RCC 7860 (cell line): ENCODE data around the gene AGMO.
A peak's percentile ranks its signal among the peaks of the same experiment; 100 is the strongest.
"Not testable (repeated sequence)": the region's sequence is repeated elsewhere in the genome, so short reads cannot be mapped to it uniquely, and the experiment has no call there.

Experiments used
- DNase-seq: peaks from one replicate; pipeline ENCODE4 v3.0.0-alpha.2; 2015; ENCODE audit warnings: low spot score
- FAIRE-seq: peaks from 2 replicates; lab custom pipeline; 2012; peaks lifted over from hg19 to GRCh38; lab: Jason Lieb, UNC

The AGMO gene

DNA sequence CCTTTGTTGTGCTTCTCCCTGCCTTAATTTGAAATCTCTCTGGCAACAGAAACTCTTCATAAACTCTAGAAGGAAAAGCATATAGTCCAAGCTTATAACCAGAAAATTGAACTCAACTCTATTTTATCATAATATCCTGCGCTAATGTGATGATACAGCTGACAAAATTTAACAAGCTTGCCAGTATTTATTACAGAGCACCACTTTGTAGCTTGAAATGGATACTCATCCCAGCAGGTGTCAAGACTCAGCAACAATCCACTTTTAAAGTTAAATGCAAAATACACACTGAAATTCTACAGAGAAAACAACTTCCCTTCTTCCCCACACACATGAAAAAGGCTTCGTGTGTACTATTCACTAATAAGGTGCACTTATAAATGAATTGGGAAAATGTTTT, 228.9 kb downstream of the AGMO start:
- DNase-seq (no peak), FAIRE-seq (no peak)

DNA sequence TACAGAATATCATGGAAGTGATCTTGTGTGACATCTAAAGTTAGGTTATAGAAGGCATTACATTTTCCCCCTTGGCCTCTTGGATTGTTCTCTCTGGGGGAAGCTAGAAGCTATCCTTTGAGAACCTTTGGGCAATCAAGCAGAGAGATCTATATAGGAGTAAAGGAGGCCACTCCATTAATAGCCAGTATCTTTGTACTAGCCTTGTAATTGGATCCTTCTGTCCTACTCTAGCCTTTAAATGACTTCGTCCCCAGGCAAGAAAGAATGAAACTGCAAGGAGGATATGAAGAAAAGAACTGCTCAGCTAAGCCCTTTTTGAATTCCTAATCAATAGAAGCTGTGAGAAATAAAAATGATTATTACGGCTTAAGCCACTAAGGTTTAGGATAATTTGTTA, 230.9 kb downstream of the AGMO start:
- no peak for FAIRE-seq

DNA sequence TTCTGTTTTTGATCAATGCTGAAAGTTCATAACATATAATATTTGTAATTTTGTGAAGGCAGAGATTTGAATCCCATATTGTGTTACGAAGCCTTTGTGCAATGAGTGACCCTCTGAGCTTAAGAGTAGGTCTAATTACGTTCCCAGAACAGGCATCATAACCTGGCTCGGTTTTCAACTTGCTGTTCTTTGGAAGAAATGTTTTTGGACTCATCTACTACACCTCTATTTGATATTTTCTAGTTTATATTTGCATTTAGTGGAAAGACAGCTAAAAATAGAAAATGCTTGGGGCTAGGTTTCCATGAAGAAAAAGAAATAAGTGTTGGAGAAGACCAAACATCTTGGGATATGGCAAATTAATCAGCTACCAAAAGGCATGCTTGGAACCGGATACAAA, 234.8 kb downstream of the AGMO start:
- no peak for DNase-seq
- FAIRE-seq = no peak

More for the DNA sequence above, 230.9 kb downstream of the AGMO start:
- no peak for DNase-seq

DNA sequence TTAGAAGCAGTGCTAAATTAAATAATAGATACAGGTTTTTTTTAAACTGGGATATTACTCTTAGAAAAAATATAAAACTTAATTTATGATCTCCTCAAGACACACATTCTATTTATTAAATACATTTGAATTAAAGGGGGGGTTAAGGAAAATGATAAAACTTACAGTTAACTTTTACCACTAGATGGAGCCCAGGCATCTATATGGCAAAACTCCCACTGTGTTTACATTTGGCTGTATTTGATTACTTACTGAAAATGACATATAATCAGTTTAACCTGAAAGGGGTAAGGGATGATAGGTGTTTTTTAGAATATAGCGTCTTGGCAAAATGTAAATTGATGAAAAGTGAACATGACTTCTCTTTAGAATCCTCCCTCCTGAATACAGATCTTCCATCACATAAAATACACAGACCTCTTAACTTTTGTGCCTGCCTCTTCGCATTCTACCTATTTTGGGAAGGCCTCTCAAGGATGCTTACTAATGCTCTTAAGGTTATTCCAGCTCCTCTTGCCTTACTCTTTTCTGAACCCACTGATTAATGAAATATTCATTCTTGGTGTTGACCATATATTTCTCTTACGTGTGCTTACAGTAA, 235.7 kb downstream of the AGMO start:
- FAIRE-seq = peak; percentile 75
- peak; percentile 25 for DNase-seq

DNA sequence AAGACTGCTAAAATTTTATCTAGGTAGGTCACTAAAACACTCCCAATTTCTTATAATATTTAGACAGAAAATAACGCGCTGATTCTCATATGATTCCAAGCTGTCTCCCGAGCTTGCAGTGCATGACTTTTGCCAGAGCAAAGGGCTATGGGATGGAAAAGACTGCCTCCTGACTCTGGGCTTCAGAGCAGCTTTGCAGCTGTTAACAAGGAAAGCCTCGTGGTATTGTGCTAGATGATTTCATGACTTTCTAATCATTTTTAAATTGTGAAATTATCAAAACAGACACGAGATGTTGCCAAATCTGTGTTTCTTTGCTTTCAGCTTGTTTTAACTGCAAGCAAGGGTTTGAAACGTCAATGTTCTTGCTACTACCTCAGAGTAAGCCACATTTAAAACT, 238.3 kb downstream of the AGMO start:
- no peak for DNase-seq
- FAIRE-seq = no peak

DNA sequence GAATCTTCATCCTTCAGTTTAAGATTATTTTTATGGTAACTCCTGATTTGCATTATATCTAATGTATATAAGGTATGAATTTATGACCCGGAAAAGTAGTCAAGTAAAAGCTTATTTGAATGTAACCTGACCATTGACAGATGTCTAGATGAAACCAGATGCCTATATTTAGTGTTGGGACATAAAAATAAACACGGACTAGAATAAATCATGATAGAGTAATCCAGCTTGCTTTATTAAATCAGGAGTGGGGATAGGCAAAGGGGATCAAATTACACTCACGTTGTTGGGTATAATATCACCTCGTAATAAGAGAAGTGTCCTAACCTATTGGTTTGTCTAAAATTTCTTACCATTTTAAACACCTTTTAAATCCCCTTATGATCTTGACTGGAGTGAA, 244.6 kb downstream of the AGMO start:
- FAIRE-seq = no peak
- no peak for DNase-seq

DNA sequence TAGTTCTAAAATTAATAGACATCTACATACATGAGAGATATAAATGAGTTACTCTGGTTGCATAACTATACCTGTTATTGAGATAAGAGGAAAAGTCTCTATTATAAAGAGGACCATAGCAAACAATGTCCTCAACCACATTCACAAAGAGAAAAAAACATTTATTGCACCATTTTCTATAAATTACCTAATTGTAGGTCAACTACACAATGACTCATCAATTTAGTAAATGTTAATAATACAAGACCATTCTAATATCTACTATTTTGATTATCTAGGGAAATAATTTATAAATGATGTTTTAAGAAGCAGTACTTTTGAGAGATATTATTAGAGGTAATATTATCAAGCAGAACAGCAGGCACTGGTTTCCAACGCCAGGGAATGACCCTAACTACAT, 246.1 kb downstream of the AGMO start:
- FAIRE-seq (no peak), DNase-seq (no peak)

DNA sequence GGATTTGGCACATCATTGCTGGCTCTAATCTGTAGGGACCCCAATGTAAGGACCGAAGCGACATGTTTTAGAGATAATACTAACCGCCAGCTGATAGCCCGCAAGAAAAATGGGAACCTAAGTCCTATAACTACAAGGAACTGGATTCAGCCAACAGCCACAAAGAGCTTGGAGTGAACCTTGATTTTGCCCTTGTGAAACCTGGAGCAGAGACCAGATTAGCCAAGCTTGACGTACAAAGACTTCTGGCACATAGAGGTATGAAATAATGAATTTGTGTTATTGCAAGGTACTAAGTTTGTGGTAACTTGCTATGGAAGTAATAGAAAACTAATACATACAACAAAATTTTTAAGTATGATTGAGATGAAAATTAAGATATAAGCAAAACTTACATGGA, 246.9 kb downstream of the AGMO start:
- DNase-seq (no peak), FAIRE-seq (no peak)

DNA sequence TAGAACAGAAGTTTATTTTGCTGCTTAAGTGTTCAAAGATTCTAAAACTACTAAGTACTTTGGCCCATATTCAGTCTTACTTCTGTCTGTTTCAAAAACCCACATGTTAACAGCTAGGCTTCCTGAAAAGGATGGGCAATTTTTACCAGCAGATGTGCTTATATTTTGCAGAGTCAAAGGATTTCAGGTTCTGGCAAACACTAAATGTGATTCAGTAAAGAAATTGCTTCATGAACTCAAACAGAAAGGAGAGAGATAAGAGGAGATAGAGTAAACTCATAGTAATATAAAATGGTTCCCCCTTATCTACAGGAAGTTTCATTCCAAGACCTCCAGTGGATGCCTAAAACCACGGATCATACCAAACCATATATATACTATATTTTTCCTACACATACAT, 248.5 kb downstream of the AGMO start:
- FAIRE-seq = no peak

DNA sequence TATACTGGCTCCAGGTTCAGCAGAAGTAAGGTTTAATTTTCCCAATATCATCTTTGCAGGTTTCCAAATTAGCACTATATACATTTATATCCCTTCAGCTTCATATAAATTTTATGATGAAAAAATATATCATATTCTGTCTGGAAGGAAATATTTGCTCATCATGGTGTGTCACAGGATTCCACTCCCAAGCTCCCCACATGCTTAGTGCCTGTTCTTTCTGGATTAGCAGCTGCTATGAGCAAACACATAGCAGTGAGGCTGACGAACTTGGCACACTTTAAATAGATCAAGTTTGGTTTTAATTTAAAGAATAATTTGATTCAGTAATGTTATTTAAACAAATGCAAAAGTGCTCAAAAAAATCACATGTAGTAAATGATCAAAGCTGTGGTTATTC, 251.9 kb downstream of the AGMO start:
- DNase-seq (no peak), FAIRE-seq (no peak)

More for the DNA sequence above, 248.5 kb downstream of the AGMO start:
- no peak for DNase-seq

DNA sequence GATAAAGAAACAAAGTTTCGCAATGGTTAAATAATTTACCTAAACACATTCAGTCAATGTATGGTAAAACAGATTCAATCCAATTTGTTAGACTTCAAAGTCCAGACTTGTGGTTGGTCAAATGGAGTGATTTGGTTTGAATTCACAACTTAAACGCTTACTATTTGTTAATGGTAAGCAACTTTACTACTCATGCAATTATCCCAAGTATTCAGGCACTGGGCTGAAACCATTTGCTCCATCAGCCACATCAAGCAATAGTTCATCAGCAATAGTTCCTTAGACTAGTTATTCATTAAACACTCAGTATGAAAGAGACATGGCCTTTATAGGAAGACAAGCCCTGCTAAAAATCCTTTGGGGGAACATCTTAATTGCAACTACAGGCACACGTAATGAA, 253.0 kb downstream of the AGMO start:
- DNase-seq (no peak), FAIRE-seq (no peak)

DNA sequence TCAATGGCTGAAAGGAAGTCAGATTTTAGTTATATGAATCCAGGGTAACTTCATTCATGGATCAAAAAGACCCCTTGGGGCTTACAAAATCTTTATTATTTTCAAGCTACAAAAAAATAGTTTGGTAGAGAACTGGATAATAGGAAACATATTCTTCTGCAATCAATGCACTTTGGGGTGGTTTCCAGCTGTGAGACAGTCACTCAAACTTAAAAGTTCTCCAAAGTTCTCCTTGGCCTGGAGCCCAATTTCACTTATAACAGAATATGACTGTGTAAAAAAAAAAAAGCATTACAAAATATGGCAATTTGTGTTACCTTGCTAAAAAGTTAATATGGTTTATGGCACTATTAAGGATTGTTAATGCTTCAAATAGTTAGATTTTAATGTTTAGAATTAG, 255.5 kb downstream of the AGMO start:
- no peak for FAIRE-seq
- no peak for DNase-seq

DNA sequence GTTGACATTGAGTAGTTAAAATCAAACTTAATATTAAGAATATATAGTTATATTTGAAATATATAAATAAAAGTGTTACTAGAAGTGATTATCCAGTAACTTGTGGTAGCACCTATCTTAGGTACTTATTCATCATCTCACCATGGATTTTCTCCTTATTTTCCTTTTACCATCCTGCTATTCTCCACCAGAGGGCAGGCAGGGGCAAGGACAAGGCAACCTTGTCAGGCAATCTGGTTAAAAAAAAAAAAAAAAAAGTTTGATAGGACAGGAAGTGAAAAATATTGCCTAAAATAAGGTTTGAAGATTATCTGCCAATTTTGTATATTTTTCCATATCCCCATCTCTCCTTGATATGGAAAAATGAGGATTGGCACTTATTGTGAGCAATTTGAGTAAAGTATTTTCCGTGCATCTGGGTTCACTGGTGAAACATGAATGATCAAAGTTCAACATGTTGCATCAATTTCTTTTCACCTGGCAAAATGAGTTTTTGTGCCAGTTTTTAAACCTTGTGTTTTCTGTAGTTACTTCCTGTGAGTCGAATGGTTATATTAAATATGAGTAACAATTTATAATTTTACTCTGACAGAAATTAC, 256.7 kb downstream of the AGMO start:
- DNase-seq (peak; percentile 40), FAIRE-seq (peak; percentile 83)

DNA sequence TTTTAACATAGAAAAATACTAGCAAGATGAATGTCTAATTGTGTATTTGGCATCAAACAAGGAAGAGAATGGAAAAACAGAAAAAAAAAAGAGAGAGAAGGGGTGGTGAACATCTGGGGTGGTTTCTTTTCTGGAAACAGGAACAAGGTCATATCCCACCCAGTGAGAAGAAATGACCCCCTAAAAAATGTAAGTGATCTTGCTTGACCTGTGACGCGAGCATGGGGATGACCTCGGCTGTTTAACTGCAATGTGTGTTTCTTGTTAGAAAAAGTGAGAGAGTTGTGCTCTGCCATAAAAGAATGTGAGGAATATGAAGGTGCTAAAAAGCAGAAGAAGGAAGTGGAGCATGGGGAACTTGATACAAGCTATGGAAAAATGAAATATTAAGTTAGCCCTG, 258.5 kb downstream of the AGMO start:
- no peak for DNase-seq
- no peak for FAIRE-seq

DNA sequence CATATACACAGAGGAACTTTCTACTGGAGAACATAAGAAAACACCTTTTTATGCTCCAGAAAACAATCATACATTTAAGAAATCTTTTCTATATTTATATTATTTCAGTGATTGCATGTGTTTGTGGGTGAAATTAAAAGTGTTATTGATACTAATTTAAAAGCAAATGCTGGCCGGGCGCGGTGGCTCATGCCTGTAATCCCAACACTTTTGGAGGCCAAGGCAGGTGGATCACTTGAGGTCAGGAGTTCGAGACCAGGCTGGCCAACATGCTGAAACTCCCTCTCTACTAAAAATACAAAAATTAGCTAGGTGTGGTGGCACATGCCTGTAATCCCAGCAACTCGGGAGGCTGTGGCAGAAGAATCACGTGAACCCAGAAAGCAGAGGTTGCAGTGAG, 260.8 kb downstream of the AGMO start:
- FAIRE-seq, DNase-seq: not testable (repeated sequence)

DNA sequence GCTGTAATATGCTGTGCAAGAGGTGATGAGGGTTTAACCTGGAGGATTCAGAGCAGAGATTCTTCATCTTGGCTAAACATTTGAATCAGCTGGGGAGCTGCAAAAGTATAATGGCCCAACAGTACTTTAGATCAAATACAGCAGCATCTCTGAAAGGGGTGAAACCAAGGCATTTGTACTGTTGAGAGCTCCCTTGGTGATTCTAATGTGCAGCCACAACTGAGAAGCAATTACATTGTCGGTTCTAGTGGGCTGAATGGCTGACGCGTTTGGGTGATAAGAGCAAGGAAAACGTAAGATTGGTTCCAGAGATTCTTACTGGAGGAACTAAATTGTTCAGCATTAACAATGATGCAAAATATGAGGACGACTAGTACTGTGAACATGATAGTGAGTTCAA, 269.7 kb downstream of the AGMO start:
- no peak for FAIRE-seq

DNA sequence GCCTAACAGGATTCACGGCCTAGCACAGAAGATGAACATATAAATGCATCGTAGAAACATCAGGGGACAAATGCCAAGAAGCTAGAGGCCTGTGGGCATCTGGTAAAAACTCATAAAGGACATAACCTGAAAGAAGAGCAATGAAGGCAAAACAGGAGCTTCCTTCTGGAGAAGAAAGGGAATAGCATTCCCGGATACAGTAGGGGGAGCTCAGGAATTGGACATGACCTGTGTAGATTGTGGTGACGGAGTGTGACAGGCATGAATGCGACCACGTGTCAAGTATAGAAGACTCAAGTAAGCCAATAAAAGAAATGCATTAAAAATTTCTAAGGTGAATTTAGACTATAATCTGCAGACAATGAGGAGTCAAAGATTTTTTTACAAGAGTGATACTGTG, 270.1 kb downstream of the AGMO start:
- FAIRE-seq (no peak), DNase-seq (no peak)

More for the DNA sequence above, 269.7 kb downstream of the AGMO start:
- no peak for DNase-seq

DNA sequence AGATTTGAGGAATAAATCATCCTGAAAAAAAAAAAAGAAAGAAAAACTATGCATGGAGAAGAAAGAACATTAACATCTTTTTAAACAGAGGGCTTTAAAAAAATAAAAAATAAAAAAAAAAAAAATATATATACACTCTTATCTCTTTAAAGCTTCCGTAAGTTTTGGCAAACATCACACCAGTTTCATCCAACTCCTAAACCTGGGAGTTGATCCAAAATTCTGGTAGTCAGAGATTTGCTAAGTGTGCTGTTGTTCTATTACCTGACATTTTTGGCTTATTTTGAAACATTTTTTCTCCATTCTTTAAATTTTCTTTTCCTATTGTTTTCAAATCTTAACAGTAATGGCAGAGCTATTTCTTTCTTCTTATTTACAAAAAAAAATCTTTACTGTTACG, 273.1 kb downstream of the AGMO start:
- DNase-seq (no peak), FAIRE-seq (no peak)

DNA sequence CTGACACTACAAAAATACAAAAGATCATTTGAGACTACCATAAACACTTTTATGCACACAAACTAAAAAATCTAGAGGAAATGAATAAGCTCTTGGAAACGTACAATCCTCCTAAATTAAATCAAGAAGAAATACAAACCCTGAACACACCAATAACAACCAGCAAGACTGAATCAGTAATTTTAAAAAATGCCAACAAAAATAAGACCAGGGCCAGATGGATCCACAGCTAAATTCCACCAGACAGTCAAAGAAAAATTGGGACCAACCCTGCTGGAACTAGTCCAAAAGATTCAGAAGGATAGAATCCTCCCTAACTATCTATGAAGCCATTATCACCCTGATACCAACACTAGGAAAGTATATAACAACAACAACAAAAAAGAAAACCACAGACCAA, 277.4 kb downstream of the AGMO start:
- DNase-seq (no peak), FAIRE-seq (no peak)

DNA sequence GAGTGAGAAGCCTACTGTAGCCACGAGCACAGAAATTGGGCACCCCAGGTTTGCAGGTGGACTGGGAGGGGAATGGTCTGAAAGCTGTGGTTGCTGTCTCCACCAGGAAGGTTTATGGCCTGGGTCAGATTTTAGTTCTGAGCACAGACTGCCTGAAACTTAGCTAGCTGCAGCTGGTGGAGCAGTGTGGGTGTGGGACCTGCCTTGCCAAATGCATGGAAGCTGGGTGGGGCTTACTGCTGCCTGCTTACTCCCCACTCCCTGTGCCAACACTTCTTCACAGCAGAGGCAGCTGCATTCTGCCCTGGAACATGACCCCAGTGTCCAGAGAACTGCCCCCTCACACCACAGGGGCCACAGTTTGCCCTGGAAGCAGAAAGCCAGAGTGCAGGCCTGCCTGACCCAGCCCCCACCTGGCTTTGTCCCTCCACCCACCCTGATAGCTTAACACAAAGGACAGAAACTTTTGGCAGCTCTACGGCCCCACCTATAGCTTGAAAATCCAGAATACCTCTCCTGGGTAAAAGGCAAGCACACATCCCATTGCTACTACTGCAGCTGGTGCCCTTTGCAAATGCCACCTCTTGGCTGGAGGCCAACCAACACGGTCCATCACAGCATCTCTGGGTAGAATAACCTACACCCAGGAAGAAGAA, 281.6 kb downstream of the AGMO start:
- no peak for DNase-seq

DNA sequence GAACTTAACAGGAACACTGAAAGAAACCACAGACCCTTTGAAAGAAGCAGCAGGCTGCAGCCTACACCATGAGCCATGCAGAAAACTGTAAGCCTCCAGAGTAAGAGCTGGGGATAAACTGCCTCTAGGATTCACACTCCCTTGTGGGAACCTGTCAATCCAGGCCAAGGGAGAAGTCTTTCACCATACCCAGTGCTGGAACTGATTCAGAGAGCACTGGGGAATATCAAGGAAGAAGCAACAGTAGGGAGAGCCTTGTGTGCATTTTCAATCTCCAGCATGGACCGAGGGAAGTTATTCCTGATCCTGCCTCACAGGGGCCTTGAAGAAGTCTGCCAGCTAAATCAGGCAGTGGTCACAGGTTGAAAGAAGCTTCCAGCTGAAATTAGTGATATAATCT, 282.2 kb downstream of the AGMO start:
- FAIRE-seq = no peak

More for the DNA sequence above, 281.6 kb downstream of the AGMO start:
- no peak for FAIRE-seq

DNA sequence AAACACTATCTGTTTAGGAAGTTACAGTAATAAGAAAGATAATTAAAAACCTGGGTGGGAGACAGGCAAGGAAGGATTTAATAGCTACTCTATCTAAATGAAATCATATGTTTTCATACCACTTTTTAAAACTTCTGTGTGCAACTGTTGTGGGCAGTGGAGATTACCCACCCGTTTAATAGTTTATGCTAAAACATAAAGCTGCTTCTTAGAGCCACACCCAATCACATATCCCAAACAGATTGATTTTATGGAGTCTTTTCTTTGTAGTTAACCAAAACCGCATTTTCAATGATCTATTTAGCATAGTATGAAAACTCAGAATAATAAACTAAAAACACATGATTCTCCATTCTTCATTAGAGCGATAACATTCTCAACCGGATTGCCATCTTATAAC, 304.1 kb downstream of the AGMO start:
- FAIRE-seq (no peak), DNase-seq (no peak)

More for the DNA sequence above, 282.2 kb downstream of the AGMO start:
- DNase-seq = no peak
